ENCODE data around the gene NPAS3. TPM values are rescaled to one million over a fixed set of nuclear protein-coding genes. Genes with fewer than 3 reads are reported as not detected.
A peak's percentile ranks its signal among the peaks of the same experiment; 100 is the strongest.

Gene NPAS3
- total and polyA plus RNA-seq, 8 donors: 0.23 to 2.8 (median 1.4) TPM

DNA sequence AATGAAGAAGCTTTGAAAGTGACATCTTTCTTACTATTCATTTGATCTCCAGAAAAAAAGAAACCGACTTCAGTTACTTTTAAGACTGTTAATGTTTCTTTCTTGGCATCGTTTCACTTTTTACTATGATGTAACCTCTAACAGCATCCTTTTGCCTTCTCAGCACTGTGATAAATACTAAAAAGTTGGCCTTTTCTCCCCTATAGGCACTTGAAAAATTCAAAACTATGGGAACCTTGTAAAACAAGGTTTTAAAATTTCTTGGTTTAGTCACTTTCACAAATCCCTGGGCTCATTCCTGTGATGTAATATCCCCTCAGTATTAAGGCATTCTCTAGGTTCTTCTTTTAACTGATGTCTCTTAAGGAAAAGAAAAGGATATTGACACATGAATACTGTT, 730.4 kb downstream of the NPAS3 start:
- TF ChIP-seq CTCF (IDR thresholded peaks at IDR 0.05): no peak
- Histone ChIP-seq H3K4me1 (no peaks in the 10 kb centered on the region), H3K4me3 (no peak overlapping the region), H3K9me3 (no peaks in the 10 kb centered on the region), H3K27me3 (no peaks in the 10 kb centered on the region), H3K27ac (no peak overlapping the region), H3K36me3 (no peaks in the 10 kb centered on the region)
- no peak for ATAC-seq
- DNase-seq: no peak
- FAIRE-seq: no peak
- intact Hi-C loops (cut with DNase I): no loop called here
- WGBS, 2 donors: 56 to 81% methylated on average over 2 of the region's 2 CpGs

DNA sequence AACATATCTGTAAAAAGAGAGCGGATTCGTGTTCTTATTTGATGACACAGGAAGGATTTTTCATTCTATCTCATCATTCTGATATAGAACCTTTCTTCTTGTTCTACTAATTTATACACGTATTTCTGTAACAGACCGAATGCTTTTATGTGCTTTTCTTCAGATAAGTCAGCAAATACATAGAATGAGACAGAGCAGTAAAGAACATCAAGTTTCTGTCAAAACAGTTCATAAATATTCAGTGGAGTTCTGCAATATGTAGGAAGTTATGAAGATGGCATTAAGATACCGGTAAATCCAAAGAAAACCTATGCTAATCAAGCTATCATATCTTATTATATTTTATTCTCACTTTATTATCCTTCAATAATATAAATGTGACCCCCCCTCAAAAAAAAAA, 731.6 kb downstream of the NPAS3 start:
- ATAC-seq: no peak

GRCh38 chr14:33671556-33671955, 732.9 kb downstream of the NPAS3 start:
- Histone ChIP-seq H3K36me3 (no peaks in the 10 kb centered on the region), H3K4me3 (no peak overlapping the region), H3K9me3 (no peaks in the 10 kb centered on the region), H3K27ac (no peak overlapping the region), H3K4me1 (no peaks in the 10 kb centered on the region), H3K27me3 (no peaks in the 10 kb centered on the region)
- WGBS, 2 donors: 44 to 54% methylated on average over 1 of the region's 1 CpG
- intact Hi-C loops (cut with DNase I): no loop called here
- FAIRE-seq: no peak
- no peak for TF ChIP-seq CTCF (IDR thresholded peaks at IDR 0.05)
- DNase-seq: no peak
- no peak for ATAC-seq

More for the DNA sequence above, 731.6 kb downstream of the NPAS3 start:
- H3K27ac ChIP-seq: no peak overlapping the region
- intact Hi-C loops (cut with DNase I): no loop called here
- FAIRE-seq: no peak
- H3K4me3 ChIP-seq: no peak overlapping the region
- DNase-seq: no peak
- H3K36me3 ChIP-seq: no peaks in the 10 kb centered on the region
- H3K9me3 ChIP-seq: no peaks in the 10 kb centered on the region
- 85 to 92% methylated on average over 5 of the region's 5 CpGs for WGBS, 2 donors
- no peaks in the 10 kb centered on the region for H3K4me1 ChIP-seq
- no peak for TF ChIP-seq CTCF (IDR thresholded peaks at IDR 0.05)
- H3K27me3 ChIP-seq: no peaks in the 10 kb centered on the region

GRCh38 chr14:33674927-33675326, 736.2 kb downstream of the NPAS3 start:
- 86 to 94% methylated on average over 5 of the region's 5 CpGs for WGBS, 2 donors
- TF ChIP-seq CTCF (IDR thresholded peaks at IDR 0.05): no peak
- Histone ChIP-seq H3K4me1 (no peaks in the 10 kb centered on the region), H3K4me3 (no peak overlapping the region), H3K36me3 (no peaks in the 10 kb centered on the region), H3K27me3 (no peaks in the 10 kb centered on the region), H3K9me3 (no peaks in the 10 kb centered on the region), H3K27ac (no peak overlapping the region)
- intact Hi-C loops (cut with DNase I): no loop called here
- ATAC-seq (peak in 1 of 4 donors; percentile 49), FAIRE-seq (no peak), DNase-seq (no peak)

DNA sequence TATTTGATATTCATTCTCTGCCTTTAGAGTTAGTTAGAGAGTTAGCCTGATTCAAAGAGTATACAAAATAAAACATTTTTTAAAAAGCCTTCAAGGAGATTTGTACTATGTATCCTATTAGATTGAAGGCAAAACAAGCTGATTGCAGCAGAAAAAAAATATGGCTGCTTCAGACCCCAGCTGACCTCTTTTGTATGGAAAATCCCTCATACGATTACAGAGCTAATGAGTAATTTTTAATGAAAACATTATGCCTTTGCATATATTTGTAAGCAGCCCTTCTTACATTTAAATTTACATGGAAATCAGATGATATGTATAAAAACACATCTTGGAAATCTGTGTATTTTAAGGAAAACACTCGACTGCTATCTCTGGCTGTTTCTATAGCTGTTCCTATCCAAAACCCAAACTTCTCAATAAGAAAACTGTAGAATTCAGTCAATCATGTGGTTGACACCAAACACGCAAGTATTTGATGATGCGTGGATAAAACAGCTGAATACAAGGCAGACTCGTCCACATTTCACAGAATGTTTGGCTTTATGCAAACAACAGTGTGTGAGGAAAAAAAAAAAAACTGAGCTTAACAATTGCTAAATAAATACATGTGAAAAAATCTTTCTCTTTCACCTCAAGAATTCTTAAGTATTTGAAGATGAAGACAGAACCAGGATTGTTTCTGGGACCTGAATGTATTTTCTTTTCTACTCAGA, 736.9 kb downstream of the NPAS3 start:
- H3K4me1 ChIP-seq: no peaks in the 10 kb centered on the region
- no peaks in the 10 kb centered on the region for H3K9me3 ChIP-seq
- no peak overlapping the region for H3K4me3 ChIP-seq
- FAIRE-seq: no peak
- intact Hi-C loops (cut with DNase I): no loop called here
- H3K27ac ChIP-seq: no peak overlapping the region
- H3K36me3 ChIP-seq: no peaks in the 10 kb centered on the region
- no peak for DNase-seq
- no peak for TF ChIP-seq CTCF (IDR thresholded peaks at IDR 0.05)
- ATAC-seq: no peak
- no peaks in the 10 kb centered on the region for H3K27me3 ChIP-seq
- 51 to 65% methylated on average over 5 of the region's 5 CpGs for WGBS, 2 donors

Measured in pancreas (tissue), 10 donors.